ENCODE data around the gene PCK1. TPM values are rescaled to one million over a fixed set of nuclear protein-coding genes. Genes with fewer than 3 reads are reported as not detected.

The PCK1 gene
- total RNA-seq, 1 donor from 2014 or later, result not detected

DNA sequence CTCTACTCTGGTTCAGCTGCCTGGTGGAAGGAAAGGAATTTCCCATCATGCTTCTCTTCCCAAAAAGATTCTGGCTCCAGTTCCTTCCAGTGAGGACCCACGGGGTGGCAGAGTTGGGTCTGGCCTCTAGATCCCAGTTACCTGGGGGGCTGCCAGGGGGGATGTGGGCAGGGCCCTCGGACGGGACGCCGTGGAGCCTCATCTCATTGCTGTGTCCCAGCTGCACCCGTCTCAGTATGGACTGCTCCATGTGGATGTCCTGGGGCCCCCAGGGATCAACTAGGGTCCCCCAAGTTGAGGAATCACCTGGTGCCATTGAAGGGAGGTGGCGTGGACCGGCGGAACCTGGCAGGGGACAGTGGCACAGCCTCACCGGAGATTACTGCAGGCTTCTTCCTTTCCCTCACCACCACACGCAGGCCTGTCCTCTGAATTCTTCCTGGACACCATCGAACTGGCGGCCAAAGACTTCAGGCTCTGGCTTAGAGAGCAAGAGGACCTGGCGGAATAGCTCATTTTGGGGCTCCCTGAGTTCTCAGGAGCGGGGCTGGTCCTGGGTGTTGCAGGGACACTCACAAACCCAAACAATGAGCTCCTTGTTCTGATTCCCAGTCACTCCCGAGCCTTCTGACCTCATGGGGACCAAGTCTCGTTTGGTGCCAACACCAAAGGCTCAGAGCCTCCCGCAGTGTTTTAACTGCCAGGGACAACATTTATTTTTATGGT is 50.8 kb downstream of the PCK1 start:
- Mint-ChIP-seq H3K4me1 (no peaks in the 10 kb centered on the region), H3K36me3 (ENCODE audit: low read depth) (no peaks in the 10 kb centered on the region)

DNA sequence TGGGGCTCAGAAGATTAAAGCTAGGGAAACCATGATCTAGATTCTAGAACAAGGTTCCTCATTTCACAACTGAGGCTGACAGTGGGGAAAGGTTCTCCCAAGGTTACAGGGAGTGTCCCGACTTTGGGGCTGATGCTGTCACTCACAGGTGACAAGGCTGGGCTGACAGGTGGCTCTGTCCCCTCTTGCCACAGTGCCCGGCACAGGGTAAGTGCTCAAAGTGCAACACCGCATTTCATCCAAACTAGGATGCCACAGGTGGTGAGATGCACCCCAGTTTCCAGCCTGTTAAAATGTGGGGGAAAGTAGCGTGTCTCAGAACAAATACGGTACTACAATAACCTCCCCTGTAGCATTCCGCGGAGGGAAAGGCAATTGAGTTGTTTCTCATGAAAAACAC is 51.5 kb downstream of the PCK1 start:
- Mint-ChIP-seq H3K9me3 (no peaks in the 10 kb centered on the region), H3K27ac (ENCODE audit: unreplicated experiment) (no peak overlapping the region), H3K4me1 (no peaks in the 10 kb centered on the region), H3K4me3 (no peak overlapping the region), H3K36me3 (ENCODE audit: low read depth) (no peaks in the 10 kb centered on the region), H3K27me3 (ENCODE audit: low read depth) (peaks cover 10% of the 10 kb centered on the region)
- TF ChIP-seq, protein P1, sequence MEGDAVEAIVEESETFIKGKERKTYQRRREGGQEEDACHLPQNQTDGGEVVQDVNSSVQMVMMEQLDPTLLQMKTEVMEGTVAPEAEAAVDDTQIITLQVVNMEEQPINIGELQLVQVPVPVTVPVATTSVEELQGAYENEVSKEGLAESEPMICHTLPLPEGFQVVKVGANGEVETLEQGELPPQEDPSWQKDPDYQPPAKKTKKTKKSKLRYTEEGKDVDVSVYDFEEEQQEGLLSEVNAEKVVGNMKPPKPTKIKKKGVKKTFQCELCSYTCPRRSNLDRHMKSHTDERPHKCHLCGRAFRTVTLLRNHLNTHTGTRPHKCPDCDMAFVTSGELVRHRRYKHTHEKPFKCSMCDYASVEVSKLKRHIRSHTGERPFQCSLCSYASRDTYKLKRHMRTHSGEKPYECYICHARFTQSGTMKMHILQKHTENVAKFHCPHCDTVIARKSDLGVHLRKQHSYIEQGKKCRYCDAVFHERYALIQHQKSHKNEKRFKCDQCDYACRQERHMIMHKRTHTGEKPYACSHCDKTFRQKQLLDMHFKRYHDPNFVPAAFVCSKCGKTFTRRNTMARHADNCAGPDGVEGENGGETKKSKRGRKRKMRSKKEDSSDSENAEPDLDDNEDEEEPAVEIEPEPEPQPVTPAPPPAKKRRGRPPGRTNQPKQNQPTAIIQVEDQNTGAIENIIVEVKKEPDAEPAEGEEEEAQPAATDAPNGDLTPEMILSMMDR (conservative IDR thresholded peaks at IDR 0.05), result no peak
- DNase-seq (ENCODE audit: low read depth, low spot score), result no peak

More for the DNA sequence above, 50.8 kb downstream of the PCK1 start:
- Mint-ChIP-seq H3K27ac (ENCODE audit: unreplicated experiment) (no peak overlapping the region), H3K4me3 (no peak overlapping the region), H3K9me3 (no peaks in the 10 kb centered on the region), H3K27me3 (ENCODE audit: low read depth) (peaks cover 5% of the 10 kb centered on the region)
- TF ChIP-seq, protein P1 (conservative IDR thresholded peaks at IDR 0.05), result no peak
- no peak for DNase-seq (ENCODE audit: low read depth, low spot score)

DNA sequence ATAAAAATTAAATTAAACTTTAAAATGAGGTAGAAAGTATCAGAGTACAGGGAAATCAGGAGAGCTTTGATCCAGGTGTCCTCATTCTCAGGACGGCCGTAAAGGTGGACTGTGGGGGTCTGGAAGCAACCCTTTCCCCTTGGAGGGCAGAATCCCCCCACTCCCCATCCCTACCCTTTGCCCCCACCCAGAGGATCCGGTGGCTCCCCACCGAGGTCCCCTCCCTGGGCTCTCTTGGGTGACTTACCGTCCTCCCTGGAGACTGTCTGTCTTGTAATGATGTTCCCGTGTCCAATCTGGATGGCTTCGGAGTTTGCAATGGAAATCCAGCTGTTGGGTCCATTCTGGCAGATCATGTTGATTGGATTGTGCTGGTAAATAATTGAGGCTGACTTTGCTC is 52.0 kb downstream of the PCK1 start:
- no peak overlapping the region for H3K27ac Mint-ChIP-seq (ENCODE audit: unreplicated experiment)
- no peak for DNase-seq (ENCODE audit: low read depth, low spot score)
- no peak overlapping the region for H3K4me3 Mint-ChIP-seq

DNA sequence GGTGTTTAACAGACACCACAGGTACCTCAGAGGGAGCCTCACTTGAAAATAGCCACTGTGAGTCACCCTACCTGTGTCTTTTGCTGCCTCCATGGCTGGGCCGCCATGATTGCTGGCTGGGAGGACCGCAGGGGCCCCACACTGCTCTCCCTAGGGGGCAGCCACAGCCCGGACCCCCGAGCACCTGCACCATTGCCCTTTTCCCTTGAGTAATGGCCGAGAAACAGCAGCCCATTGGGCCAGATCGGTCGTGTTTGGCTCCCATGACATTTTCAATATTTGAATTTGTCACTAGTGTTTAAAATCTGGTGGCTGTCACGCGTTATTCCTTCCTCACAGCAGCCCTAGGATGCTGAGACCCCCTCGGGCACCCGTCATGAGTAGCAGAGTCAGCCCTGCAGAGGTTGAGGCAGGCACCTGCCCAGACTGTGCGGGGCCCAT is 52.6 kb downstream of the PCK1 start:
- no peak for DNase-seq (ENCODE audit: low read depth, low spot score)
- H3K4me3 Mint-ChIP-seq, result no peak overlapping the region
- no peak overlapping the region for H3K27ac Mint-ChIP-seq (ENCODE audit: unreplicated experiment)
- no peaks in the 10 kb centered on the region for H3K36me3 Mint-ChIP-seq (ENCODE audit: low read depth)
- TF ChIP-seq, protein P1 (conservative IDR thresholded peaks at IDR 0.05), result no peak
- H3K9me3 Mint-ChIP-seq, result no peaks in the 10 kb centered on the region
- no peaks in the 10 kb centered on the region for H3K4me1 Mint-ChIP-seq
- H3K27me3 Mint-ChIP-seq (ENCODE audit: low read depth), result peaks cover 10% of the 10 kb centered on the region

More for the DNA sequence above, 52.0 kb downstream of the PCK1 start:
- peaks cover 6% of the 10 kb centered on the region for H3K27me3 Mint-ChIP-seq (ENCODE audit: low read depth)
- no peaks in the 10 kb centered on the region for H3K9me3 Mint-ChIP-seq
- no peaks in the 10 kb centered on the region for H3K36me3 Mint-ChIP-seq (ENCODE audit: low read depth)
- H3K4me1 Mint-ChIP-seq, result no peaks in the 10 kb centered on the region
- TF ChIP-seq, protein P1 (conservative IDR thresholded peaks at IDR 0.05), result no peak

DNA sequence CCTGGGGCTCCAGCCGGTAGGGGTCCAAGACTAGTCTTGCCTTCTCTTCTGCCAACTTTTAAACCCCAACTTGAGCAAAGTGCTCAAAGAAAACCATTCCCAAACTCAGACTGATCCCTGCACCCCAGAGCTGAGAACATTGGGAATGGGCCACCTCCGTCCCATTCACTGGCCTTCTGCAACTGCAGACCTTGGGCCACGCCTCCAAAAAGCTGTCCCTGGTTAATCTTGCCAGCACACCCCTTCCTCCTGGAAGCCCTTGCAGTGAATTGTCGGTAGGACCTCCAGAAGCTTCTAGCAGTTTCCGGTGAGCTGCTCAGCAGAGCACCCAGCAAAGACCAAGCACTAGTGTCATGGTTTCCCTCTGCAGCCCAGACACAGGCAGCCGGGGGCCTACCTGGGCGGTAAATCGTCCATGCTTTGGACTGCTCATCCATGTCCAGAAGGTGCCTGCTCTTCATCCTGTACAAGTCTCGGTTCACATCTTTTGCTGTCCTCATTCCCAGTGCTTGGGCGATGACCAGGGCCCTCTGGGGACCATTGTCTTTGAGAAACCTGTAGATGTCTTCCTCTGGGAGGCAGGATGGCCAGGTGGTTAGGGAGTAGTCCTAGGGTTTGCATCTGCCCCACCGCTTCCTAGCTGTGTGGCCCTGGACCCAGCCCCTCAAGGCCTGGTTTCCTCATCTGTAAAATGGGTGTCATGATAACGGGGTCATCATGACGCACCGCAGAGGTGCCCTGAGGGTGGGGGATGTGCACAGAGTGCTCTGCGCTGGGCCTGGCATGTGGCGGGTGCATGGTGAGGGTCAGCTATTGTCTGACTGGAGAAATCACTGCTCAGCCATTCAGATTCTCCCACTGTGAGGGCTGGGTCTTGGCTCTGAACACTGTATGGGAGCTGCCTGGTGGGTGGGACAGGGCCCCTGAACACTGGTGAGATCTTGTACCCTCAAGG is 53.9 kb downstream of the PCK1 start:
- Mint-ChIP-seq H3K4me3 (no peak overlapping the region), H3K9me3 (no peaks in the 10 kb centered on the region), H3K27ac (ENCODE audit: unreplicated experiment) (no peak overlapping the region), H3K36me3 (ENCODE audit: low read depth) (no peaks in the 10 kb centered on the region), H3K4me1 (no peaks in the 10 kb centered on the region), H3K27me3 (ENCODE audit: low read depth) (peaks cover 18% of the 10 kb centered on the region)
- DNase-seq (ENCODE audit: low read depth, low spot score), result no peak
- TF ChIP-seq, protein P1 (conservative IDR thresholded peaks at IDR 0.05), result no peak

All from neural crest cell (in vitro differentiated cells).